HepG2 (cell line): ENCODE data around the gene RNF123. TPM values are rescaled to one million over a fixed set of nuclear protein-coding genes. Genes with fewer than 3 reads are reported as not detected.

Experiments
- ATAC-seq: fragments of 200-7000 bp; cut with Tn5 transposase; 3 replicates; pipeline ENCODE4 v1.9.1; 2020; ENCODE audit warnings: mild to moderate bottlenecking, moderate library complexity
- BruUV-seq: library from RNA; stranded (reverse); fragments of 400-500 nt; replicated peaks from 2 replicates; lab custom pipeline; 2021; lab: Mats Ljungman, UMichigan
- CTCF ChIA-PET: fragments of 300-600 bp; formaldehyde crosslinking; extraction: SDS; loops from one replicate; lab custom pipeline; 2021; ENCODE audit warnings: low total read pairs, inconsistent platforms, low intra/inter-chr PET ratio; lab: Yijun Ruan, JAX
- POLR2A ChIA-PET: fragments of 350-600 bp; sonication (Branson Sonifier 250); formaldehyde crosslinking; loops from one replicate; lab custom pipeline; 2020; ENCODE audit warnings: antibody characterized with exemption, inconsistent platforms; lab: Yijun Ruan, JAX
- DNase-seq: peaks from one replicate; pipeline ENCODE4 v3.0.0-alpha.2; 2015; ENCODE audit warnings: low spot score
- FAIRE-seq: peaks from 3 replicates; lab custom pipeline; 2011; peaks lifted over from hg19 to GRCh38; lab: Jason Lieb, UNC
- H2AFZ ChIP-seq: one replicate; pipeline ENCODE4 v1.6.1; 2011; ENCODE audit warnings: low read length, inconsistent platforms
- H3K27ac ChIP-seq: fragments of 300-600 bp; 3 replicates; pipeline ENCODE4 v1.8.0; 2011; ENCODE audit warnings: mixed run types, mild to moderate bottlenecking, mixed read lengths, low read length, inconsistent platforms; ENCODE audit not compliant: insufficient read depth; ENCODE audit errors: extremely low read length
- H3K27me3 ChIP-seq, 2 experiments: fragments of 200-600 bp in 1 of 2; 2 replicates in 1 of 2; 3 replicates in 1 of 2; pipeline versions ENCODE4 v1.6.0 to v1.8.0; 2011; ENCODE audit warnings: low read length in 2 of 2, mild to moderate bottlenecking in 2 of 2, moderate library complexity in 2 of 2, inconsistent platforms in 1 of 2; ENCODE audit not compliant: insufficient read depth in 2 of 2, control insufficient read depth in 1 of 2
- H3K36me3 ChIP-seq, 2 experiments: fragments of 200-600 bp in 1 of 2; replicated peaks in 1 of 2; 2 replicates in 1 of 2; 3 replicates in 1 of 2; pipeline versions ENCODE4 v1.5.1 to v1.8.0; 2011; ENCODE audit warnings: low read length in 2 of 2, inconsistent platforms in 1 of 2; ENCODE audit not compliant: insufficient read depth in 2 of 2, control insufficient read depth in 1 of 2
- H3K4me1 ChIP-seq: 2 replicates; pipeline ENCODE4 v1.5.1; 2012; ENCODE audit warnings: low read length, inconsistent platforms; ENCODE audit not compliant: insufficient read depth
- H3K4me2 ChIP-seq: 2 replicates; pipeline ENCODE4 v1.6.0; 2011; ENCODE audit warnings: low read depth, low read length, inconsistent platforms
- H3K4me3 ChIP-seq, 3 experiments: fragments of 200-600 bp in 1 of 3; sonication (generic), shearing (Covaris generic) in 1 of 3; replicated peaks in 1 of 3; 2 replicates each; pipeline ENCODE4 v1.5.1; 2011 to 2016; ENCODE audit warnings: low read length in 3 of 3, inconsistent platforms in 2 of 3, low read depth in 2 of 3, mild to moderate bottlenecking in 2 of 3, control low read depth in 1 of 3, mixed read lengths in 1 of 3; ENCODE audit not compliant: insufficient read depth in 1 of 3
- H3K79me2 ChIP-seq: one replicate; pipeline ENCODE4 v1.6.1; 2011; ENCODE audit warnings: low read length, inconsistent platforms; ENCODE audit not compliant: insufficient read depth
- H3K9ac ChIP-seq: 2 replicates; pipeline ENCODE4 v1.6.0; 2011; ENCODE audit warnings: mild to moderate bottlenecking, low read depth, low read length, inconsistent platforms; ENCODE audit not compliant: insufficient read depth
- H3K9me3 ChIP-seq: 2 replicates; pipeline ENCODE4 v1.5.1; 2012; ENCODE audit warnings: mild to moderate bottlenecking, low read length
- H4K20me1 ChIP-seq: 2 replicates; pipeline ENCODE4 v1.6.0; 2011; ENCODE audit warnings: inconsistent platforms, mild to moderate bottlenecking, low read length, moderate library complexity; ENCODE audit not compliant: insufficient read depth
- RBFOX2 ChIP-seq: fragments of 200-400 bp; formaldehyde crosslinking; IDR thresholded peaks from 2 replicates; pipeline ENCODE4 v1.6.1; 2017; ENCODE audit warnings: low read depth, mild to moderate bottlenecking, low read length
- SMC3 ChIP-seq: IDR thresholded peaks from 2 replicates; pipeline ENCODE4 v1.6.1; 2011; ENCODE audit warnings: low read length, improper control_type of control experiment
- WIZ ChIP-seq: sonication (generic); formaldehyde crosslinking; IDR thresholded peaks from 2 replicates; pipeline ENCODE4 v1.5.1; 2020; ENCODE audit warnings: mild to moderate bottlenecking, missing genetic modification reagents
- ZKSCAN5 ChIP-seq: sonication (generic); formaldehyde crosslinking; IDR thresholded peaks from 2 replicates; pipeline ENCODE4 v1.5.1; 2020; ENCODE audit warnings: mild to moderate bottlenecking, missing genetic modification reagents
- ZNF460 ChIP-seq: sonication (generic); formaldehyde crosslinking; IDR thresholded peaks from 2 replicates; pipeline ENCODE4 v1.5.1; 2020; ENCODE audit warnings: missing genetic modification reagents, mild to moderate bottlenecking, borderline replicate concordance
- ZNF816 ChIP-seq: sonication (generic); formaldehyde crosslinking; IDR thresholded peaks from 2 replicates; pipeline ENCODE4 v1.8.0; 2022; ENCODE audit warnings: missing genetic modification reagents, mild to moderate bottlenecking, borderline replicate concordance
- WGBS: methylation state at CpG from one replicate; pipeline ENCODE4 v1.1.6; 2017; ENCODE audit warnings: low lambda C conversion rate; 5-methylcytosine and 5-hydroxymethylcytosine counted together
- in situ Hi-C: cut with HindIII; loops from 2 replicates; pipeline ENCODE4 v1.10.0; 2017; ENCODE audit warnings: low pct_unique_long_range_greater_than_20kb; ENCODE audit not compliant: extremely low pct_ligation_motif_present
- intact Hi-C: fragments of 100-400 bp; cut with micrococcal nuclease; formaldehyde crosslinking; loops from one replicate; pipeline ENCODE4 v1.10.0; 2022; ENCODE audit not compliant: unreplicated experiment
- polyA plus RNA-seq, 8 experiments: library from polyadenylated mRNA; depleted of rRNA in 3 of 8; stranded (reverse) in 7 of 8; unstranded in 1 of 8; fragments of >200 nt; fragmentation: Illumina TruSeq in 4 of 8; extraction: Trizol in 4 of 8; gene quantifications; 2 replicates each; pipeline versions ENCODE4 v1.2.1 to v1.2.3, GENCODE V29; 2011 to 2016; ENCODE audit warnings: low read depth in 4 of 8, missing spikeins in 1 of 8, mixed read lengths in 1 of 8; ENCODE audit not compliant: insufficient read depth in 1 of 8
- total RNA-seq, 5 experiments: library from RNA; depleted of rRNA; stranded (reverse); fragments of >200 nt; fragmentation: Illumina TruSeq; extraction: Trizol; gene quantifications; 2 replicates each; pipeline ENCODE4 v1.2.3, GENCODE V29; 2016; ENCODE audit warnings: low read depth in 1 of 5
- TF ChIP-seq, protein P1 (sequence below): sonication (generic); formaldehyde crosslinking; IDR thresholded peaks from 2 replicates; pipeline ENCODE4 v1.9.0; 2022; ENCODE audit warnings: missing genetic modification reagents, mild to moderate bottlenecking, borderline replicate concordance
- TF ChIP-seq, protein P2 (sequence below): sonication (generic); formaldehyde crosslinking; IDR thresholded peaks from 2 replicates; pipeline ENCODE4 v1.5.0; 2020; ENCODE audit warnings: mild to moderate bottlenecking, missing genetic modification reagents

RNF123 gene
- total and polyA plus RNA-seq, 2 of the 13 experiments (the other 11 are each of a cell fraction or from before 2014, with no cell fraction given) = 29.9 to 82.2 TPM

DNA sequence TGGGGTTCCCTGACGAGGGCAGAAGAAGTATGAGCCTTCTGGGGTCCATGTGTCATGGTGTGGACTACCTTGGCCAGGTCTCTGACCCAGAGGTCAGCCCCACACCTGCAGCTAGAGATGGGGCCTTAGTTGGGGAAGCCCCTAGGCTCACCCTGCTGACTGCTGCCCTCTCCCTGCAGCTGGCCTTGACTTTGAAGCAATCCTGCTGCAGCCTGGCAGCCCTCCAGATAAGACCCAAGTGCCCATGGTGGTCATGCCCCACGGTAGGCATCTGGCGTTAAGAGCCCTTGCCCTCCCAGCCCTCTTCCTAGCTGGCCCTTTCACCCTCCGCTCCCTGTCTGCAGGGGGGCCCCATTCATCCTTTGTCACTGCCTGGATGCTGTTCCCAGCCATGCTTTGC lies 7.8 kb upstream of the RNF123 start (continued):
- TF ChIP-seq, protein P1, sequence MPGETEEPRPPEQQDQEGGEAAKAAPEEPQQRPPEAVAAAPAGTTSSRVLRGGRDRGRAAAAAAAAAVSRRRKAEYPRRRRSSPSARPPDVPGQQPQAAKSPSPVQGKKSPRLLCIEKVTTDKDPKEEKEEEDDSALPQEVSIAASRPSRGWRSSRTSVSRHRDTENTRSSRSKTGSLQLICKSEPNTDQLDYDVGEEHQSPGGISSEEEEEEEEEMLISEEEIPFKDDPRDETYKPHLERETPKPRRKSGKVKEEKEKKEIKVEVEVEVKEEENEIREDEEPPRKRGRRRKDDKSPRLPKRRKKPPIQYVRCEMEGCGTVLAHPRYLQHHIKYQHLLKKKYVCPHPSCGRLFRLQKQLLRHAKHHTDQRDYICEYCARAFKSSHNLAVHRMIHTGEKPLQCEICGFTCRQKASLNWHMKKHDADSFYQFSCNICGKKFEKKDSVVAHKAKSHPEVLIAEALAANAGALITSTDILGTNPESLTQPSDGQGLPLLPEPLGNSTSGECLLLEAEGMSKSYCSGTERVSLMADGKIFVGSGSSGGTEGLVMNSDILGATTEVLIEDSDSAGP (CRISPR knock-in tag) = no peak
- TF ChIP-seq, protein P2, sequence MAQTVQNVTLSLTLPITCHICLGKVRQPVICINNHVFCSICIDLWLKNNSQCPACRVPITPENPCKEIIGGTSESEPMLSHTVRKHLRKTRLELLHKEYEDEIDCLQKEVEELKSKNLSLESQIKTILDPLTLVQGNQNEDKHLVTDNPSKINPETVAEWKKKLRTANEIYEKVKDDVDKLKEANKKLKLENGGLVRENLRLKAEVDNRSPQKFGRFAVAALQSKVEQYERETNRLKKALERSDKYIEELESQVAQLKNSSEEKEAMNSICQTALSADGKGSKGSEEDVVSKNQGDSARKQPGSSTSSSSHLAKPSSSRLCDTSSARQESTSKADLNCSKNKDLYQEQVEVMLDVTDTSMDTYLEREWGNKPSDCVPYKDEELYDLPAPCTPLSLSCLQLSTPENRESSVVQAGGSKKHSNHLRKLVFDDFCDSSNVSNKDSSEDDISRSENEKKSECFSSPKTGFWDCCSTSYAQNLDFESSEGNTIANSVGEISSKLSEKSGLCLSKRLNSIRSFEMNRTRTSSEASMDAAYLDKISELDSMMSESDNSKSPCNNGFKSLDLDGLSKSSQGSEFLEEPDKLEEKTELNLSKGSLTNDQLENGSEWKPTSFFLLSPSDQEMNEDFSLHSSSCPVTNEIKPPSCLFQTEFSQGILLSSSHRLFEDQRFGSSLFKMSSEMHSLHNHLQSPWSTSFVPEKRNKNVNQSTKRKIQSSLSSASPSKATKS (CRISPR knock-in tag) = no peak
- TF ChIP-seq ZNF460 (CRISPR knock-in tag) = no peak

DNA sequence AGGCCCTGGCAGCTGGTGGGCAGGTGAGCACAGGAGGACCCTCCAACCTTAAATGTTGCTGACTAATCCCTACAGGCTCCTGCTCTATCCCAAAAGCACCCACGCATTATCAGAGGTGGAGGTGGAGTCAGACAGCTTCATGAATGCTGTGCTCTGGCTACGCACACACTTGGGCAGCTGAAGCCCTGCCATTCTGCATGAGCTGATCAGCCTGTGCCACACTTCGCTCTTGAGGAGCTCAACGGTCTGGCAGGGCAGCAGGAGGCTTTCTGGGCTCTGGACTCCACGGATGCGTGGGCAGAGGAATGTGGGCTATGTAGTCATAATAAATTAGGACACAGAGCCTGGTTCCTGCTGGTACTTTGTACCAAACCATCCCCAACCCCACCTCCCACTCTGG lies 6.2 kb upstream of the RNF123 start:
- no peaks in the 10 kb centered on the region for H3K9me3 ChIP-seq
- H3K4me2 ChIP-seq = no peak overlapping the region
- intact Hi-C loops (no loop called here), in situ Hi-C loops (no loop called here)
- TSS peak; percentile 8 for BruUV-seq
- peaks cover 11% of the 10 kb centered on the region for H3K79me2 ChIP-seq
- H2AFZ ChIP-seq = no peak overlapping the region
- peaks cover 3% of the 10 kb centered on the region; the same call in 1 of the 2 replicates for H4K20me1 ChIP-seq
- TF ChIP-seq ZNF816 (CRISPR knock-in tag) (no peak), RBFOX2 (peak; percentile 5; the same call in 1 of the 2 replicates), SMC3 (no peak), ZKSCAN5 (CRISPR knock-in tag) (no peak), WIZ (CRISPR knock-in tag) (no peak)
- TF ChIP-seq, all 625 proteins: peak for 1
- WGBS = 98% methylated on average over 6 of the region's 6 CpGs
- DNase-seq (no peak), ATAC-seq (no peak), FAIRE-seq (no peak)
- Histone ChIP-seq H3K9ac (no peak overlapping the region), H3K36me3 (peaks cover 35 to 57% of the 10 kb centered on the region in 2 experiments), H3K27me3 (no peaks in the 10 kb centered on the region; a peak in 1 of 5 replicates), H3K4me1 (peaks cover 34% of the 10 kb centered on the region), H3K27ac (peak overlapping the region; percentile 36), H3K4me3 (no peak overlapping the region)
- ChIA-PET CTCF (no interaction called here), POLR2A (interaction anchor here (1.5 kb wide), 1 partner anchor 143 kb away, joined by 7 read pairs; no protein-coding TSS in a partner anchor)
